IPS-NIHi7 (cell line): ENCODE measurements around the gene MFAP3.
"Not testable (repeated sequence)": the region's sequence is repeated elsewhere in the genome, so short reads cannot be mapped to it uniquely, and the experiment has no call there.

Source experiments
- DNase-seq: peaks from one replicate; pipeline ENCODE4 v3.0.0; 2012; ENCODE audit warnings: mixed read lengths; ENCODE audit errors: extremely low spot score

The MFAP3 gene

GRCh38 chr5:154053468-154053867, 14.7 kb downstream of the MFAP3 start:
- DNase-seq, result no peak

GRCh38 chr5:154055201-154055600, 16.4 kb downstream of the MFAP3 start:
- no peak for DNase-seq

DNA sequence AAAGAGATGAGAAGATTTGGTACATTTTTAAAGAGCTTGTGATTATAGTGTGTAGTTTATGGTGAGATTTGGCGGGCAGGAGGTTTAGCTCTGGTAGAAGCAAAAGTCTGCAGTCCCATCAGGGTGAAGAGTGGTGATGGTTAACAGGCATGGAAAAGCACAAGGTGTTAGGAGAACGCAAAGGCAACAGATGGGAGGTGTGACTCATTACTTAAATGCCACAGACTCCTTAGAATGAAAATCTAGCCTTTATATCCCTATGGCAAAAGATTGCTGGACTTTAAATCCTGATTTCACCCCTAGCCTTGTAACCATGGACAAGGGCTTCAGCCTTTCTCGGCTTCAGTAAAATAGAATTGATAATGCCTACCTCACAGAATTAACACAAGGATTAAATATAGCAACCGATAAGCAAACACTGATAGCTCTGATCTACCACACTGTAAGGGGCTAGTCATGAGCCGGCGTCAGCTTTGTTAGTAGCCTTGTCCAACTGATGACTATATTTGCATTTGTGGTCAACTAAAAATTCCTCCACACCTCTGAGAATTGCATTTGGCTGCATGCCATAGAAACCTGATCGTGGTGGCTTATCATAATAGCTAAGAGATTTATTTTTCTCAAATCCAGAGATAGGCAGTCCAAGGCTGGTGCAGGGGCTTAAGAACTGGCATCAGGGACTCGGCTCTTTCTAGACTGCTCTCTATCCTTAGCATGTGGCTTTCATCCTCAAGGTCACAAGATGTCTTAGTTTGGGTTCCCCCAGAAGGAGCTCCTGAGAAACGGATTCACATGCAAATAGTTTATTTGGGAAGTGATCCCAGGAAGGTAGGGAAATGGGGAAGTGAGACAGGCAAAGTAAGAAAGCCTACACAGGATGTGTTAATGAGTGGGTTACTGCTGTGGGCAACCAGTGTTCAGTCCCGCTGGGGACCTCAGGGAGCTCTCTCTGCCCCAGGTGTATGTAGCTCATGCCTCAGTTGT, 19.6 kb downstream of the MFAP3 start:
- DNase-seq, result no peak

DNA sequence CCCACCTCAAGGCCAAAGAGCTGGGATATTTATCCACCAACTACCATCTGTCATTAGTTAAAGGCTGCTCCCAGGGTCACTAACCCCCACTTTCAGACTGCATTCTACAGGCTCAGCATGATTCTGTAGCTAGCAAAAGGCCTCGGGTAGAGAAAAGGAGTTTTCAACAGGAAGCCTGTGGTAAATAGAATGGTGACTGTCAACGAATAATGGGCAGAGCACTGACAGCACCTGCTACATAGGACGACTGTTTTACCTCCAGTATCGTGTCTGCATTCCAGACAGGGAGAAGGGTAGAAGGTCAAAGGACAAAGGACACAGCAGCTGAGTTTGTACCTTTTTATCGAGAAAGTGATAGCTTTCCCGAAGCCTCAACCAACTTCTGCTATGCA, 20.3 kb downstream of the MFAP3 start:
- DNase-seq, result no peak

DNA sequence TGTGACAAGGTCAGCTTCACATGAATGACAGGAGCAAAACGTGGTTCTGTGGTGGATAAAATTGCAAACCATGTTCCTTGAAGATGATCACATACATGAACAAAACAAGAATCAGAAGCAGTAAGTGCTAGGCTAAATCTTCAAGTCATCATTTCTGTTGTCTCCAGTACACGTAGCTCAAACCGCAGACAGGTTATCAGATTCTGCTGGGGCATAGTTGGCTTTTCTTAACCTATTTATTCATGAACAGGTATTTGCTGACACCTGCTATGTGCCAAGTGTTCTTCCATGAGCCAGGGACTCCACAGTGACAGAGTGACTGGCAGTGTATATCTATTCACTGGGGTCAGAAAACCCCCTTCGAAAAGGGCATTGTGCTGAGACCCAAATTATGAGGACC, 20.8 kb downstream of the MFAP3 start:
- no peak for DNase-seq

- no peak for DNase-seq
Observed at GRCh38 chr5:154060606-154061005, 21.8 kb downstream of the MFAP3 start.

GRCh38 chr5:154063372-154063771, 24.6 kb downstream of the MFAP3 start:
- DNase-seq, result no peak

GRCh38 chr5:154065971-154066370, 27.2 kb downstream of the MFAP3 start:
- DNase-seq, result no peak

DNA sequence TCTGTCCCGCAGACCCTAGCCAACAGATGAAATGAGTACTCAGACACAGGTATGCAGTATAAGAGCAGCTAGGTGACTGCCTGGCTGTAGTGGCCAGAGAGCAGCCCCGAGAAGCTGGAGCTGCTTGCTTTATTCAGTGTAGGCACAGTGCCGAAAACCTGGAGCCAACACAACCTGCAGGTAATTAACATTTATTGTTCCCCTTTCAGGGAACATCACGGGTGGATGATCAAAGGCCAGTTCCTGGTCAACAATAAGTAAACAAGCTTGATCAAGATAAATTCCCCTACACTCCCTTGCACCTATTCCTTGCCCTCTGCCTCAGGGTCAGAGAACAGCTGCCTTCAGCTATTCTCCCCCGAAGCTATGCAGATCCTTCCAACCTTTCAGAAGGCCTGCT, 31.1 kb downstream of the MFAP3 start:
- not testable (repeated sequence) for DNase-seq

- DNase-seq, result no peak
Observed at GRCh38 chr5:154071799-154072413, 33.1 kb downstream of the MFAP3 start.

DNA sequence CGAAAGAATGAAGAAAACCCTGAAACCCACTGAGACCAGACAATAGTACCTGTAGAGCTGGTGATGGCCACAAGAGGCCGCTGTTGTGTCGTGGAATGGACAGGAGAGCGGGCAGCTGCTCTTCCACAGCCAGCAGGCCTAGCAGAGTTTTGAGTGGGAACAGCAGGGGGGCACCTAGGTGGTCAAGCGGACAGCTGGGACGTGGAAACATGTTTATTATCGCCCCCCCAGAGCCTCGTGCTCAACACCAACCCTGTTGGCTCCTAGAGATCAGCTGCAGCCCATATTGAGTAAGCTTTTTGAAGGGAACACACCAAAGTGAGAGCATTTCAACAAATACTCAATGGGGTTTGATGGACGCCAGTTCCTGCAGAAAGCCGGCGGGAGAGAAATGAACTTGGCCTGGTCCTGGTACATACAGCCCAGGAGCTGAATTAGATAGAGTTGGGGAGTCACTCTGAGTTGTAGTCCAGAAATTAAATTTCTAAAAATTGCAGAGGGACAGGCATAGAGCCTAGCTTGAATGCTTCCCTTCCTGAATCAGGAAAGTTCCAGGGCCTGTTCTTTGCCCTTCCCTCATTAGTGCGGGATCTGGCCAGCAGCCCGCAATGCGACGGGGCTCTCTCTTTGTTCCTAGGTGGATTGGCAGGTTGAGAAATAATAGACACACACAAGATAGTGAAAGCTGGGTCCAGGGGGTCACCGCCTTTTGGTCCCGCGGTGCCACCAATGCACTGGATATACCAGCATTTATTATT, 33.8 kb downstream of the MFAP3 start:
- peak; percentile 89 for DNase-seq

- no peak for DNase-seq
Observed at GRCh38 chr5:154076240-154076922, 37.6 kb downstream of the MFAP3 start.

DNA sequence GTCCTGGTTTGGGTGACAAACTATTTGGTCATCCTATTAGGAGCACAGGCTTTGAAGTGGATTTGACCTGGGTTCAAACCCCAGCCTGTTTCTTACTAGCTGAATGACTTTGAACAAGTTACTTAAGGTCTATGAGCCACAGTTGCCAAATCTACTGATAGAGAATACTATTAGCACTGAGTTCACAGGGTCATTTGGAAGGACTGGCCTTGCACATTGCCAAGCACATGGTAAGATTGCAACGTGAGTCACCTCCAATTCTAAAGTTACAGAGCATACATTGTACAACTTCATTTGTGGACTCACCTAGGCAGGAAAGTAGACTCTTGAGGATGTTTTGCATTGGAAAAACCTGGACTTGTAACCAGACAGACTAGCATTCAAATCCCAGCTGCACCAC, 38.9 kb downstream of the MFAP3 start:
- no peak for DNase-seq

DNA sequence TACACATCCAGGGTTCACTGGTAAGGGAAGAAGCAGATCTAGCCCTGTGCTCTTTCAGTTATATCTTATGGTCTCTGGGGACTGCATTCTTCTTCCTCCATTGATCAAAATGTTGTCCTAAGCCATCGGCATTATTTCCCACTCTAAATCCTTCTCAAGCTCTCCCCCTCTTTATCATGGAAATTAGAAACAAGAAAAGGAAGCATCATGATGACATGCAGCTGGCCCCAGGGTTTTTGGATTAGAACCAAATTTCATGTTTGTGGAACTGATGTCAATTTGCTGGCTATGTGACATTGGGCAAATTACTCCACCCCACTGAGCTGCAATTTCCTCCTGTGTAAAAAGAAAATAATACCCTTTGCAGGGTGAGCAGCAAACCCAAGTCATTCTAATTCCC, 39.5 kb downstream of the MFAP3 start:
- no peak for DNase-seq

DNA sequence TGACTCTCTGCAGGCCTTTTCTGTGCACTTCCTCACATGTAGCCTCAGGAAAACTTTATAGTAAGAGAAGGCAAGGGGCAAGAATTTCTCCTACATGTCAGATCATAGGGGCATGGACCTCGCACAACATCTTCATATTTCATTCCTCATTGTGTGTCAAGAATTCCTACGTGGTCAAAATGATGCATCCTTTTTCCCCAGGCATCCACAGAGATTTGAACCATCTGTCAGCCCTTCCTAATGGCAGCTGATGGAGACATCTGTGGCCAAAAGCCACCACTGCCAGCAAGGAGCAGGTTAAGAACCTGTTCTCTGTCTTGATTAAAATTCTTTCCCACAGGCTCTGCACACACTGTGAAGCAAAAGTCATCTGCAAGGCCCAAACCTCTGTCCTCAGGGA, 42.5 kb downstream of the MFAP3 start:
- no peak for DNase-seq

- no peak for DNase-seq
Observed at GRCh38 chr5:154084062-154084639, 45.4 kb downstream of the MFAP3 start.

DNA sequence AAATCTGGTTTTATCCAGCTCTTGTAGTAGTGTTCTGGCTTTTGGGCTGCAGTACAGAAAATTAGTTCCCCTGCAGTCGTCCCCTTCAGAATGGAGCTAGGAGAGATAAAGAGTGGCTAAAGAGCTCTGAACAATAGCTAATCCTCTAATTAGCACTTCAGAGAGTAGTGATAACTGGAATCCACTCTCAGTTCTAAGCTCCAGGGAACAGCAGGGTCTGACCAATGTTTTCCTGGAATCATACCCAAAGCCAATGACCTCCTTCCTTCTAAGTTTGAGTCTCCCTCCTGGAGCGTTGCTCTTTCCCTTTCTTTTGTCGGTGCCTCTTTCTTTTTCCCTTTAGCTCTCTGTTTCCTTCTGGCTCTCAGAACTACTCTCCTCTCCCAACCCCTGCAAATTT, 47.4 kb downstream of the MFAP3 start:
- DNase-seq, result no peak

DNA sequence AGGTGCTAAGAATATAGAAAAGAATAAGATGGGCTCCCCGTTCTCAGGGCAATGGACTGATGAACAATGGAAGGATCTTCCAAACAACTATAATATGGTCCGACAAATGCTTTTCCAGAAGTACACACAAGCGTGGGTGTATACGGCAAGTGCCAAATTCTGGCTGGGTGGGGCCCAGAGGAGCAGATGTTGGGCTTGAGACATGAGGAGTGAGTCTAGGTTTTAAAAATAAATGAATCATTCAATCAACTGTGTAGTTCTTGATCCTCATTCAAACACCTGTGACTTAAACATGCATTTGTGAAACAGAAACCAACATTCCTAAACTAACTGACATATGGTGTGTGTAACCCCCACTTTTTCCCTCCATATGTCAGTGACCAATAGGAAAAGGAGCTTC, 47.9 kb downstream of the MFAP3 start:
- DNase-seq, result no peak

- DNase-seq, result no peak
Observed at GRCh38 chr5:154087260-154087659, 48.5 kb downstream of the MFAP3 start.

- no peak for DNase-seq
Observed at GRCh38 chr5:154088801-154089200, 50.0 kb downstream of the MFAP3 start.

GRCh38 chr5:154090656-154091055, 51.9 kb downstream of the MFAP3 start:
- no peak for DNase-seq
